Fibroblast of lung (primary cell): ENCODE results near the gene ATG7.

ENCODE experiments used
- CTCF ChIP-seq, 2 donors: IDR thresholded peaks in 1 of 2; conservative IDR thresholded peaks in 1 of 2; 1 replicate in 1 of 2; 2 replicates in 1 of 2; pipeline ENCODE4 v1.5.1; 2011 to 2012; ENCODE audit warnings: low read length in 2 of 2, control low read depth in 1 of 2, inconsistent platforms in 1 of 2, low read depth in 1 of 2, mild to moderate bottlenecking in 1 of 2
- EZH2 ChIP-seq: IDR thresholded peaks from 2 replicates; pipeline ENCODE4 v1.5.1; 2012; ENCODE audit warnings: low read length, control low read depth, mild to moderate bottlenecking; ENCODE audit errors: missing control alignments

GRCh38 chr3:11401434-11401833, 129.2 kb downstream of the ATG7 start:
- TF ChIP-seq CTCF (conservative IDR thresholded peaks at IDR 0.05 in 1 of 2, IDR thresholded peaks at IDR 0.05 in 1 of 2; ENCODE audit: low read depth in 1 of 2, low read length in 2 of 2) (no peak), EZH2 (no peak)
